GM18508 (cell line): ENCODE measurements around the gene ZNF768.
"Not testable (repeated sequence)": the region's sequence is repeated elsewhere in the genome, so short reads cannot be mapped to it uniquely, and the experiment has no call there.

Source experiments
- ATAC-seq: cut with Tn5 transposase; IDR thresholded peaks from one replicate; pipeline ENCODE4 v1.9.1; 2021; ENCODE audit warnings: moderate number of reproducible peaks; ENCODE audit not compliant: insufficient read depth, unreplicated experiment

Gene ZNF768

DNA sequence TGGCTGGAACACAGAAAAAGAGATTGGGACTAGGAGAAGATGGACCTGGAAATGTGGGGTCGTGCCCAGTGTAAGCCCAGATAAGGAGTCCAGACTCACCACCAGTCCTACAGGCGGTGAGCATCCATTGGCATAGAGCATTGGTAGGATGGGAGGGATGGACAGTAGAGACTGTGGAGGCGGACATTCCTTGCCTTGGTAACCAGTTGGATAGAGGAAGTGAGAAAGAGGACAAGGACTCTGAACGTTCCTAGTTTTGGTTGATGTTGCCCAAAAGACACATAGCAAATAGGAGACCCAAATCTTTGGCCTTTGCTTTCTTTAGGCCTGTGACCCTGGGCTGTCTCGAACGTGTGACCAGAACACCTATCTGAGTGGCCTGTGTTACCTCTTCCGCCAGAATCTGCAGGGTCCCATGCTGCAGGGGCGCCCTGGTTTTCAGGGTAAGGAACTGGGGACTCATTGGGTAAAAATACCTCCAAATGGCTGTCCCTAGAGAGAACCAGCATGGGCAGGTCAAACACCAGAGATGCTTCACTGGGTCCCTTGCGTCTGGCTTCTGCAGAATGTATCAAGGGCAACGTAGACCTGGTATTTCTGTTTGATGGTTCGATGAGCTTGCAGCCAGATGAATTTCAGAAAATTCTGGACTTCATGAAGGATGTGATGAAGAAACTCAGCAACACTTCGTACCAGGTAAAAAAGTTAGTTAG is 47.4 kb downstream of the ZNF768 start:
- ATAC-seq = no peak

GRCh38 chr16:30477773-30478172 is 48.6 kb downstream of the ZNF768 start:
- not testable (repeated sequence) for ATAC-seq

- ATAC-seq = no peak
Measured at GRCh38 chr16:30476991-30477390, 49.4 kb downstream of the ZNF768 start.

- ATAC-seq = no peak
Measured at GRCh38 chr16:30474684-30475083, 51.7 kb downstream of the ZNF768 start.

- ATAC-seq = no peak
Measured at GRCh38 chr16:30474074-30474452, 52.3 kb downstream of the ZNF768 start.
